H1 (cell line): ENCODE results near the gene CHPF. TPM values are rescaled to one million over a fixed set of nuclear protein-coding genes. Genes with fewer than 3 reads are reported as not detected.
A peak's percentile ranks its signal among the peaks of the same experiment; 100 is the strongest.

Source experiments
- CTCF ChIA-PET: fragments of 300-600 bp; sonication (Branson Sonifier 250); formaldehyde crosslinking; loops from one replicate; lab custom pipeline; 2021; ENCODE audit not compliant: partially characterized antibody; lab: Charles Lee
- POLR2A ChIA-PET: fragments of 300-600 bp; sonication (Branson Sonifier 250); formaldehyde crosslinking; loops from one replicate; lab custom pipeline; 2021; ENCODE audit warnings: inconsistent platforms; ENCODE audit not compliant: partially characterized antibody; lab: Charles Lee
- DNase-seq, 2 experiments: peaks; one replicate each; pipeline versions ENCODE4 v3.0.0 to v3.0.0-alpha.2; 2010 to 2022; ENCODE audit warnings: low spot score in 2 of 2, low read depth in 1 of 2, mixed read lengths in 1 of 2
- FAIRE-seq: peaks from 2 replicates; lab custom pipeline; 2011; peaks lifted over from hg19 to GRCh38; lab: Jason Lieb, UNC
- H2AFZ ChIP-seq: 2 replicates; pipeline ENCODE4 v1.8.1; 2012; ENCODE audit warnings: low read length, inconsistent platforms
- H2AK5ac ChIP-seq: 2 replicates; pipeline ENCODE4 v1.6.1; 2013; ENCODE audit warnings: low read depth, low read length
- H2BK120ac ChIP-seq: replicated peaks from 2 replicates; pipeline ENCODE3; 2013; ENCODE audit warnings: low read depth, low read length, inconsistent platforms
- H2BK12ac ChIP-seq: 2 replicates; pipeline ENCODE4 v1.6.1; 2013; ENCODE audit warnings: low read depth, low read length
- H2BK15ac ChIP-seq: 2 replicates; pipeline ENCODE4 v1.6.1; 2013; ENCODE audit warnings: low read length
- H2BK20ac ChIP-seq: 2 replicates; pipeline ENCODE4 v1.6.1; 2013; ENCODE audit warnings: low read length
- H2BK5ac ChIP-seq: 2 replicates; pipeline ENCODE4 v1.6.1; 2013; ENCODE audit warnings: low read depth, low read length
- H3K14ac ChIP-seq: 2 replicates; pipeline ENCODE4 v1.6.1; 2013; ENCODE audit warnings: inconsistent platforms; ENCODE audit not compliant: insufficient read length
- H3K18ac ChIP-seq: 2 replicates; pipeline ENCODE4 v1.6.1; 2013; ENCODE audit warnings: low read length; ENCODE audit errors: extremely low read depth
- H3K23ac ChIP-seq: 2 replicates; pipeline ENCODE4 v1.6.1; 2013; ENCODE audit warnings: inconsistent platforms; ENCODE audit not compliant: insufficient read length
- H3K23me2 ChIP-seq: 2 replicates; pipeline ENCODE4 v1.6.1; 2013; ENCODE audit warnings: low read depth, low read length
- H3K27ac ChIP-seq: 2 replicates; pipeline ENCODE4 v1.6.1; 2011; ENCODE audit warnings: low read depth, low read length, inconsistent platforms
- H3K27me3 ChIP-seq, 4 experiments: replicated peaks in 1 of 4; 1 replicate in 1 of 4; 2 replicates in 3 of 4; pipeline versions ENCODE4 v1.6.1 to v1.8.1; 2011 to 2013; ENCODE audit warnings: low read length in 3 of 4, mild to moderate bottlenecking in 3 of 4, inconsistent platforms in 2 of 4, mixed read lengths in 2 of 4, moderate library complexity in 1 of 4; ENCODE audit not compliant: control insufficient read depth in 3 of 4, insufficient read depth in 3 of 4; ENCODE audit errors: extremely low read depth in 1 of 4
- H3K36me3 ChIP-seq, 4 experiments: 2 replicates each; pipeline versions ENCODE4 v1.6.1 to v1.8.1; 2011 to 2013; ENCODE audit warnings: mild to moderate bottlenecking in 4 of 4, low read length in 3 of 4, moderate library complexity in 2 of 4, control low read depth in 1 of 4, inconsistent platforms in 1 of 4; ENCODE audit not compliant: insufficient read depth in 4 of 4, control insufficient read depth in 2 of 4
- H3K4ac ChIP-seq: replicated peaks from 2 replicates; pipeline ENCODE3; 2013; ENCODE audit warnings: low read length, low read depth, mixed read lengths, inconsistent platforms; ENCODE audit not compliant: insufficient read length
- H3K4me1 ChIP-seq, 4 experiments: replicated peaks in 1 of 4; 1 replicate in 1 of 4; 2 replicates in 3 of 4; pipeline versions ENCODE4 v1.6.1 to v1.8.1; 2011 to 2013; ENCODE audit warnings: low read length in 3 of 4, inconsistent platforms in 2 of 4, mixed read lengths in 1 of 4; ENCODE audit not compliant: insufficient read depth in 4 of 4, control insufficient read depth in 3 of 4
- H3K4me2 ChIP-seq, 2 experiments: 2 replicates each; pipeline versions ENCODE4 v1.6.1 to v1.8.1; 2011 to 2013; ENCODE audit warnings: low read depth in 2 of 2, low read length in 2 of 2, control low read depth in 1 of 2, inconsistent platforms in 1 of 2, mild to moderate bottlenecking in 1 of 2; ENCODE audit not compliant: insufficient read depth in 1 of 2
- H3K4me3 ChIP-seq, 4 experiments: fragments of 200-600, 300-600 bp in 1 of 4; sonication (generic), shearing (Covaris generic), sonication (Bioruptor Twin) in 1 of 4; 2 replicates each; pipeline versions ENCODE4 v1.5.1 to v1.8.1; 2011 to 2016; ENCODE audit warnings: low read length in 4 of 4, low read depth in 3 of 4, control low read depth in 2 of 4, inconsistent platforms in 2 of 4, mild to moderate bottlenecking in 2 of 4, mixed read lengths in 1 of 4, moderate library complexity in 1 of 4; ENCODE audit not compliant: insufficient read depth in 2 of 4; ENCODE audit errors: extremely low read depth in 1 of 4
- H3K56ac ChIP-seq: replicated peaks from 2 replicates; pipeline ENCODE3; 2013; ENCODE audit warnings: low read depth, mild to moderate bottlenecking, mixed read lengths, low read length, inconsistent platforms; ENCODE audit not compliant: insufficient read length
- H3K79me1 ChIP-seq: 2 replicates; pipeline ENCODE4 v1.6.1; 2013; ENCODE audit warnings: low read depth, low read length, control low read depth
- H3K79me2 ChIP-seq, 2 experiments: 2 replicates each; pipeline versions ENCODE4 v1.6.1 to v1.8.1; 2012 to 2013; ENCODE audit warnings: low read length in 2 of 2, mild to moderate bottlenecking in 2 of 2, inconsistent platforms in 1 of 2; ENCODE audit not compliant: insufficient read depth in 2 of 2, control insufficient read depth in 1 of 2
- H3K9ac ChIP-seq, 4 experiments: replicated peaks in 1 of 4; 1 replicate in 1 of 4; 2 replicates in 3 of 4; pipeline versions ENCODE4 v1.6.1 to v1.8.1; 2011 to 2013; ENCODE audit warnings: low read depth in 3 of 4, low read length in 3 of 4, control low read depth in 2 of 4, mild to moderate bottlenecking in 2 of 4, moderate library complexity in 2 of 4, inconsistent platforms in 1 of 4; ENCODE audit errors: extremely low read depth in 1 of 4
- H3K9me3 ChIP-seq, 2 experiments: 2 replicates each; pipeline versions ENCODE4 v1.6.1 to v1.8.1; 2012 to 2013; ENCODE audit warnings: mild to moderate bottlenecking in 2 of 2, moderate library complexity in 2 of 2, control low read depth in 1 of 2, inconsistent platforms in 1 of 2, low read depth in 1 of 2, low read length in 1 of 2, mixed read lengths in 1 of 2; ENCODE audit not compliant: insufficient read depth in 2 of 2
- H4K20me1 ChIP-seq, 2 experiments: replicated peaks in 1 of 2; 2 replicates each; pipeline versions ENCODE3 to v1.8.1; 2011 to 2013; ENCODE audit warnings: inconsistent platforms in 2 of 2, low read length in 2 of 2, mild to moderate bottlenecking in 1 of 2; ENCODE audit not compliant: insufficient read depth in 2 of 2, control insufficient read depth in 1 of 2
- H4K5ac ChIP-seq: 2 replicates; pipeline ENCODE4 v1.6.1; 2013; ENCODE audit warnings: low read length, low read depth, mixed read lengths, inconsistent platforms; ENCODE audit not compliant: insufficient read length
- H4K8ac ChIP-seq: 2 replicates; pipeline ENCODE4 v1.8.0; 2013; ENCODE audit warnings: mild to moderate bottlenecking, moderate library complexity, low read length, inconsistent platforms; ENCODE audit not compliant: insufficient read depth; ENCODE audit errors: extremely low read depth
- H4K91ac ChIP-seq: replicated peaks from 2 replicates; pipeline ENCODE3; 2013; ENCODE audit warnings: low read length, mixed read lengths, inconsistent platforms; ENCODE audit not compliant: insufficient read length
- CHD2 ChIP-seq: IDR thresholded peaks from 2 replicates; pipeline ENCODE4 v1.6.1; 2012; ENCODE audit warnings: low read length, improper control_type of control experiment
- CTBP2 ChIP-seq: IDR thresholded peaks from 2 replicates; pipeline ENCODE4 v1.7.0; 2011; ENCODE audit warnings: borderline replicate concordance, mild to moderate bottlenecking, moderate library complexity, mixed read lengths, low read length; ENCODE audit not compliant: insufficient read depth, insufficient read length
- EGR1 ChIP-seq: IDR thresholded peaks from 2 replicates; pipeline ENCODE4 v1.6.1; 2011; ENCODE audit warnings: low read depth, low read length, borderline replicate concordance
- MAX ChIP-seq: IDR thresholded peaks from 2 replicates; pipeline ENCODE4 v1.6.1; 2012; ENCODE audit warnings: inconsistent platforms
- PHF8 ChIP-seq: fragments of 200-600 bp; sonication (generic); conservative IDR thresholded peaks from 2 replicates; pipeline ENCODE4 v1.7.1; 2012; ENCODE audit warnings: low read depth, mild to moderate bottlenecking, inconsistent platforms, low read length, moderate library complexity
- POLR2AphosphoS5 ChIP-seq: IDR thresholded peaks from 2 replicates; pipeline ENCODE4 v1.6.1; 2011; ENCODE audit warnings: low read depth, low read length
- RFX5 ChIP-seq: IDR thresholded peaks from 2 replicates; pipeline ENCODE4 v1.6.1; 2011; ENCODE audit warnings: low read depth, low read length, improper control_type of control experiment, borderline replicate concordance
- SRF ChIP-seq: IDR thresholded peaks from 2 replicates; pipeline ENCODE4 v1.6.1; 2011; ENCODE audit warnings: mild to moderate bottlenecking, low read depth, low read length, moderate library complexity
- TCF12 ChIP-seq: IDR thresholded peaks from 2 replicates; pipeline ENCODE4 v1.6.1; 2011; ENCODE audit warnings: low read depth, mild to moderate bottlenecking, low read length
- USF2 ChIP-seq: IDR thresholded peaks from 2 replicates; pipeline ENCODE4 v1.6.1; 2011; ENCODE audit warnings: low read length, improper control_type of control experiment
- YY1 ChIP-seq: IDR thresholded peaks from 2 replicates; pipeline ENCODE4 v1.6.1; 2011; ENCODE audit warnings: low read depth, mild to moderate bottlenecking, low read length
- WGBS, 2 experiments: shearing (Covaris generic) in 1 of 2; methylation state at CpG; one replicate each; pipeline versions ENCODE4 v1.1.6 to v1.1.7; 2013 to 2015; ENCODE audit warnings: low lambda C conversion rate in 2 of 2, mixed read lengths in 2 of 2, inconsistent platforms in 1 of 2, low coverage in 1 of 2, missing lambda C conversion rate in 1 of 2; ENCODE audit not compliant: insufficient replicate concordance in 2 of 2, insufficient coverage in 1 of 2, insufficient read length in 1 of 2; ENCODE audit errors: extremely low coverage in 1 of 2, missing lambda C conversion rate in 1 of 2; 5-methylcytosine and 5-hydroxymethylcytosine counted together
- polyA plus RNA-seq, 7 experiments: library from polyadenylated mRNA; depleted of rRNA in 3 of 7; stranded (reverse) in 5 of 7; unstranded in 2 of 7; fragments of >200 nt in 5 of 7; fragments of 200-250 nt in 2 of 7; gene quantifications; 1 replicate in 5 of 7; 2 replicates in 1 of 7; 4 replicates in 1 of 7; pipeline versions ENCODE4 v1.2.1 to v1.2.3, GENCODE V29; 2011 to 2013; ENCODE audit warnings: missing spikeins in 2 of 7, mixed read lengths in 2 of 7
- total RNA-seq: library from RNA; stranded (reverse); fragmentation: NEBNext Ultra II Directional; extraction: Animal tissue kit (Norgen Biotek cat#: 25700); gene quantifications from 2 replicates; pipeline ENCODE4 v1.2.1, GENCODE V29; 2021

Gene CHPF
- total and polyA plus RNA-seq, 2 of the 8 experiments (the other 6 are each of a cell fraction or from before 2014, with no cell fraction given) = 62.9 to 67.3 TPM

GRCh38 chr2:219490600-219491130, 52.9 kb downstream of the CHPF start:
- Histone ChIP-seq H2BK20ac (peak overlapping the region; percentile 62; the same call in 1 of the 2 replicates), H3K27me3 (peaks cover 2 to 32% (median 20%) of the 10 kb centered on the region in 4 experiments), H4K8ac (no peak overlapping the region), H2AK5ac (no peak overlapping the region), H3K27ac (no peak overlapping the region), H3K4me3 (no peak overlapping the region), H4K5ac (no peak overlapping the region), H3K14ac (no peak overlapping the region), H3K4ac (no peak overlapping the region), H2BK15ac (0 out of 2 replicates have a peak overlapping the region, but pooled peaks have one; percentile 23), H3K56ac (no peak overlapping the region), H3K36me3 (no peaks in the 10 kb centered on the region), H3K18ac (no peak overlapping the region), H3K4me1 (peaks cover 6 to 26% (median 20%) of the 10 kb centered on the region in 4 experiments), H3K79me2 (no peaks in the 10 kb centered on the region), H2BK12ac (no peak overlapping the region; the same call in 1 of the 2 replicates), H3K79me1 (no peaks in the 10 kb centered on the region), H3K23me2 (no peaks in the 10 kb centered on the region), H4K91ac (no peak overlapping the region), H3K4me2 (no peak overlapping the region), H2BK120ac (no peak overlapping the region), H2BK5ac (no peak overlapping the region), H2AFZ (no peak overlapping the region), H3K9me3 (no peaks in the 10 kb centered on the region), H3K9ac (no peak overlapping the region), H4K20me1 (no peaks in the 10 kb centered on the region), H3K23ac (no peak overlapping the region)
- DNase-seq (no peak), FAIRE-seq (no peak)
- ChIA-PET CTCF (interaction anchor here (1.2 to 113.1 kb wide), 5 partner anchors 1 to 199 kb away, joined by 3 to 7248 read pairs (median 37); partner anchors contain the start of genes ASIC4, CHPF, DES and GMPPA), POLR2A (interaction anchor here (1.0 to 19.9 kb wide), 10 partner anchors 9 to 62 kb away, joined by 3 to 216 read pairs (median 4); partner anchors contain the start of genes ASIC4 and GMPPA)
- WGBS, 2 experiments = 90% methylated on average over 9 of the region's 10 CpGs; no CpG with 5 or more reads in 1 of the 2 experiments
- TF ChIP-seq CHD2 (no peak), USF2 (no peak), SRF (no peak), RFX5 (no peak), YY1 (no peak), MAX (no peak), EGR1 (no peak), POLR2AphosphoS5 (no peak), CTBP2 (no peak), PHF8 (no peak), TCF12 (no peak)
